Keratinocyte (primary cell): Measurements from ENCODE around the gene ULK4.

Experiments
- CTCF ChIP-seq, 3 experiments: IDR thresholded peaks in 1 of 3; conservative IDR thresholded peaks in 1 of 3; optimal IDR thresholded peaks in 1 of 3; 2 replicates in 2 of 3; 3 replicates in 1 of 3; pipeline versions ENCODE3 to v1.5.1; 2011; ENCODE audit warnings: low read length in 3 of 3, mild to moderate bottlenecking in 3 of 3, moderate library complexity in 2 of 3, control low read depth in 1 of 3, inconsistent platforms in 1 of 3; ENCODE audit not compliant: insufficient read depth in 2 of 3; ENCODE audit errors: extremely low read depth in 1 of 3
- EZH2 ChIP-seq: IDR thresholded peaks from one replicate; pipeline ENCODE4 v1.6.1; 2012; ENCODE audit warnings: inconsistent platforms, mild to moderate bottlenecking, low read length, moderate library complexity

- TF ChIP-seq CTCF (optimal IDR thresholded peaks at IDR 0.05 in 1 of 3, IDR thresholded peaks at IDR 0.05 in 1 of 3, conservative IDR thresholded peaks at IDR 0.05 in 1 of 3; ENCODE audit: extremely low read depth in 1 of 3, insufficient read depth in 2 of 3, low read length in 3 of 3): no peak
- TF ChIP-seq EZH2: no peak
These were observed 689.2 kb downstream of the ULK4 start for GRCh38 chr3:41272667-41273066.
